GM06990 (cell line): ENCODE measurements around the gene SLC39A13.

Source experiments
- DNase-seq: peaks from one replicate; pipeline ENCODE4 v3.0.0-alpha.2; 2011; ENCODE audit not compliant: insufficient read length; ENCODE audit errors: extremely low read depth
- H3K27me3 ChIP-seq: replicated peaks from 2 replicates; pipeline ENCODE4 v1.6.0; 2011; ENCODE audit warnings: low read length; ENCODE audit not compliant: control insufficient read depth, insufficient read depth
- H3K36me3 ChIP-seq: 2 replicates; pipeline ENCODE4 v1.5.1; 2011; ENCODE audit warnings: low read length; ENCODE audit not compliant: control insufficient read depth, insufficient read depth
- H3K4me3 ChIP-seq: replicated peaks from 2 replicates; pipeline ENCODE4 v1.5.1; 2011; ENCODE audit warnings: low read depth, mild to moderate bottlenecking, control low read depth, low read length
- TF ChIP-seq, protein P1 (sequence below): IDR thresholded peaks from 2 replicates; pipeline ENCODE4 v1.5.1; 2011; ENCODE audit warnings: low read length, control low read depth, mild to moderate bottlenecking, inconsistent platforms; ENCODE audit not compliant: insufficient read depth, poor library complexity, severe bottlenecking

Gene SLC39A13

DNA sequence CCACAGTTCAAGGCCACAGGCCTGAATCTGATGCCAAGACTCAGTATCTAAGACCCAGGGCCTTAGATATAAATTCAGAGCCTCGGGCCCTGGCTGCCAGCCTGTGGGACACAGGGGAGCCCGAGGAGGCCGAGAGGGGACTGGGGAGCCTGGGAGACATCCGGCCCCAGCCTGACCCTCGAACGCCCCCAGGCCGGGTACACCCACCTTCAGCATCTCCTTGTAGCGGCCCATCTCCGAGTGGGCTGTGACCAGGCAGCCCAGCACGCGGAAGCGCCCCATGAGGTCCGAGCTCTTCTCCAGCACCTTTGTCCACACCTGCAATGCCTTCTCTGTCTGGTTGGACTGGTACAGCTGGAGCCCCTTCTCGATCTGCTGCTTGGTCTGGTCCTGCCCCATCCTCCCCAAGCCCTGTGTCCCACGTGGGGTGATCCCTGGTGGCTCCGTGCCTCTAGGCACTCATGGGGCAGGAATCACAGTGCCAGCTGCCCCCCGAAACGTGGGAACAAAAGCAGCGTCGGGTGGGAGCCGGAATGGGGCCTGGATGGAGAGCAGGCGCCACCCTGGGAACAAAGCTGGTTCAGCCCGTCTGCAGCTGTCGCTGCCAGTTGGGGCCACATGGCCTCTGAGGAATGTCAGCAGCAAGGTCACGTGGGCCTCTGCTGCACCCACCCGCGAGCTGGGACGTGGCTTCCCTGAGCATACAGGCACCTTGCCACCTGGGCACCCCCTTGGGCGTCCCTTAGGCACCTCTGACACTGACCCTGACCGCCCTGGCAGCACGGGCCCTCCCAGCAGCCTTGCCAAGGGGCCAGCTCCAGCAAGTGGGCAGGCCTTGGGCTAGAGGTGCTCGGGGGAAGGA, 40.4 kb downstream of the SLC39A13 start, which contains the start of gene RAPSN:
RAPSN (minus strand) TSS at position 571 of the 862 bp plus-strand sequence; CDS start at position 399, 172 bp downstream.
- Histone ChIP-seq H3K4me3 (no peak within 1 kb of the TSS), H3K36me3 (no peaks in the 10 kb centered on the region), H3K27me3 (no peaks in the 10 kb centered on the region)
- TF ChIP-seq, protein P1, sequence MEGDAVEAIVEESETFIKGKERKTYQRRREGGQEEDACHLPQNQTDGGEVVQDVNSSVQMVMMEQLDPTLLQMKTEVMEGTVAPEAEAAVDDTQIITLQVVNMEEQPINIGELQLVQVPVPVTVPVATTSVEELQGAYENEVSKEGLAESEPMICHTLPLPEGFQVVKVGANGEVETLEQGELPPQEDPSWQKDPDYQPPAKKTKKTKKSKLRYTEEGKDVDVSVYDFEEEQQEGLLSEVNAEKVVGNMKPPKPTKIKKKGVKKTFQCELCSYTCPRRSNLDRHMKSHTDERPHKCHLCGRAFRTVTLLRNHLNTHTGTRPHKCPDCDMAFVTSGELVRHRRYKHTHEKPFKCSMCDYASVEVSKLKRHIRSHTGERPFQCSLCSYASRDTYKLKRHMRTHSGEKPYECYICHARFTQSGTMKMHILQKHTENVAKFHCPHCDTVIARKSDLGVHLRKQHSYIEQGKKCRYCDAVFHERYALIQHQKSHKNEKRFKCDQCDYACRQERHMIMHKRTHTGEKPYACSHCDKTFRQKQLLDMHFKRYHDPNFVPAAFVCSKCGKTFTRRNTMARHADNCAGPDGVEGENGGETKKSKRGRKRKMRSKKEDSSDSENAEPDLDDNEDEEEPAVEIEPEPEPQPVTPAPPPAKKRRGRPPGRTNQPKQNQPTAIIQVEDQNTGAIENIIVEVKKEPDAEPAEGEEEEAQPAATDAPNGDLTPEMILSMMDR: no peak
- DNase-seq: no peak

DNA sequence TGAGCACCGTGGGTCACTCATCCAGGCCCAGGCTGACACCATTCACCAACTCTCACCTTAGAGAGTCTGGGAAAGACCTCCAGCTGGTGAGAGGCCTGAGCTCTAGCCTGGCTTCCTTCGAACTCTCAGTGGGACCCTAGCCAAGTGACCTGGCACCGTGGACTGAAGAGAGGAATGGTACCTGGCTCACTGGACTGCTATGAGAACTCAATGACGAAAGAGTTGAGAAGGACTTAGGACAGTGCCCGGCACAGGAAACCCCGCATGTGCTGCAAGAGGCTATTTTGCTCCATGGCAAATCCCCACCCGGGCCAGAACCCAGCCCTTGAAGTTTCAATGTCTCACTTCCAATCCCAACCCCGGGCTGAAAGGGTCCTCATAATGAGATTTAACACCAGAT, 41.2 kb downstream of the SLC39A13 start:
- H3K27me3 ChIP-seq: no peaks in the 10 kb centered on the region
- H3K4me3 ChIP-seq: no peak overlapping the region
- H3K36me3 ChIP-seq: no peaks in the 10 kb centered on the region
- DNase-seq: no peak
- TF ChIP-seq, protein P1: no peak

GRCh38 chr11:47451436-47451835, 43.0 kb downstream of the SLC39A13 start:
- H3K36me3 ChIP-seq: no peaks in the 10 kb centered on the region
- DNase-seq: no peak
- no peak overlapping the region for H3K4me3 ChIP-seq
- no peaks in the 10 kb centered on the region for H3K27me3 ChIP-seq
- TF ChIP-seq, protein P1: no peak

DNA sequence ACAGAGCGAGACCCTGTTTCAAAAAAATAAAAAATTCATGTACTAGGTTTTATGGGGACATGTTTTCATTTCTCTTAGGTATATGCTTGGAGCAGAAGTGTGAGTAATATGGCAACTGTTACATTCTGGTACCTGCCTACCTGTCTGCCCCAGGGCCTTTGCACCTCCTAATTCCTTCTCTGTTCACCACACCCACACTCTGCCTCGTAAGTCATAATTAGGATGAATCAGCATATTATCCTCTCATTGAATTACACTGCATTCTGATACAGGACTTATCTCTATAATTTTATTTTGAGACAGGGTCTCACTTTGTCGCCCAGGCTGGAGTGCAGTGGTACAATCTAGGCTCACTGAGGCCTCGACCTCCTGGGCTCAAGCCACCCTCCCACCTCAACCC, 43.6 kb downstream of the SLC39A13 start:
- H3K27me3 ChIP-seq: no peaks in the 10 kb centered on the region
- no peak overlapping the region for H3K4me3 ChIP-seq
- TF ChIP-seq, protein P1: no peak
- DNase-seq: no peak
- no peaks in the 10 kb centered on the region for H3K36me3 ChIP-seq

DNA sequence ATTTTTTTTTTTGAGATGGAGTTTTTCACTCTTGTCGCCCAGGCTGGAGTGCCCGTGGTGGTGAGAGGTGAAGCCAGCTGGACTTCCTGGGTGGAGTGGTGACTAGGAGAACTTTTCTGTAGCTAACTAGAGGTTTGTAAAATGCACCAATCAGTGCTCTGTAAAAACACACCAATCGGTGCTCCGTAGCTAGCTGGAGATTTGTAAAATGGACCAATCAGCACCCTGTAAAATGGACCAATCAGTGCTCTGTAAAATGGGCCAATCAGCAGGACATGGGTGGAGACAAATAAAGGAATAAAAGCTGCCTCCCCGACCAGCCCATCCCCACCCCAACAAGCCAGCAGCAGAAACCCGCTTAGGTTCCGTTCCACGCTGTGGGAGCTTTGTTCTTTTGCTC, 45.0 kb downstream of the SLC39A13 start:
- no peak for DNase-seq
- H3K4me3 ChIP-seq: no peak overlapping the region
- H3K36me3 ChIP-seq: no peaks in the 10 kb centered on the region
- TF ChIP-seq, protein P1: no peak
- H3K27me3 ChIP-seq: no peaks in the 10 kb centered on the region
